GM11168 (cell line): Measurements from ENCODE around the gene SYT8.

Source experiments
- in situ Hi-C: fragments of 300-500 bp; cut with MboI; formaldehyde crosslinking; loops from one replicate; pipeline ENCODE4 v1.12.0; 2022; ENCODE audit warnings: low sequenced_read_pairs; ENCODE audit not compliant: unreplicated experiment

The SYT8 gene

DNA sequence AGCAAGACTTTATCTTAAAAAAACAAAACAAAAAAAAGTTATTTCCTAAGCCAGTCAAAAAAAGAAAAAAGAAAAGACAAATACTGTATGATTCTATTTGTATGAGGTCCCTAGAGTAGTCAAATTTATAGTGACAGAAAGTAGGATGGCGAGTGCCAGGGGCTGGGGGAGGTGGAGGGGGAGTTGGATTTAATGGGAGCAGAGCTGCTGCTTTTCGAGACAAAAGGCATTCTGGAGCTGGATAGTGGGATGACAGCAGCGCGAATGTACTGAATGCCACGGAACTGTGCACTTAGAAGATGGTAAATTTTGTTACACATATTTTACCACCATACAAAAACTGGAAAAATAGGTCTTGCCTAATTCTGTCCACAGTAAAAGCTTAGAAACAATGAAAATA lies 17.8 kb upstream of the SYT8 start:
- in situ Hi-C loops = no loop called here

DNA sequence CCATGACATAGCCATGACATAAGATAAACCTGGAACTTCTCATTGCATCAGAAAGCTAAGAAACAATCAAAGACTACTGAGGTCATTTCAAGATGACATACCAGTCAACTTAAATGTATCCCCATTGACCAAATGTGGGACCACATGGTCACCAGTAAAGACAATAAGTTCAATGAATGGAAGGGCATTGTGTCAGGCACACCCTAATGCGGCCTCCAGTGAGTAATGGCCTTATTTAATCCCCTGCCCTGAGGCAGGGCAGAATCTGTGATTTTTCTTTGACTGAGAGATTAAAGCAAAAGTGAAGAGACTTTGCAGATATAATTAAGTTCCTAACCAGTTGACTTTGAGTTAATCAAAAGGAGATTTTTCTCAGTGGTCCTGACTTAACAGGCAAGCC lies 17.3 kb upstream of the SYT8 start:
- in situ Hi-C loops = no loop called here

DNA sequence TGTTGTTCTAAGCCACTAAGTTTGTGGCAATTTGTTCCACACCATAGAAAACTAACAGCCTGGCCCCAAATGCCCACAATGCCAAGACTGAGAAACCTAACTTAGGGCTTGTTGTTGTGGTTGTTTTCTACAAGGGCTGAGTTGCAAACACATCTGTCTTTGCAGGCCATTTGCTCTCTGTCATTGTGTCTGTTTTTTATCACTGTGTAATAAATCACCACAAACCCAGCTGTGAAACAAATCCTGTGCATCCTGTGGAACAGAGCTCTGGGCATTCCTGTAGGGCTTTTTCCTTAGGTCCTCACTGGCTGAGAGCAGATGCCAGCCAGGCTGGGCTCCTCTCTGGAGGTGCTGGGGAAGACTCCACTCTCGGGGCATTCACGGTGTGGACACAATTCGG lies 15.7 kb upstream of the SYT8 start:
- in situ Hi-C loops = no loop called here

GRCh38 chr11:1820463-1821325 lies 14.1 kb upstream of the SYT8 start:
- in situ Hi-C loops = no loop called here

GRCh38 chr11:1821562-1821961 lies 13.2 kb upstream of the SYT8 start:
- in situ Hi-C loops = no loop called here

DNA sequence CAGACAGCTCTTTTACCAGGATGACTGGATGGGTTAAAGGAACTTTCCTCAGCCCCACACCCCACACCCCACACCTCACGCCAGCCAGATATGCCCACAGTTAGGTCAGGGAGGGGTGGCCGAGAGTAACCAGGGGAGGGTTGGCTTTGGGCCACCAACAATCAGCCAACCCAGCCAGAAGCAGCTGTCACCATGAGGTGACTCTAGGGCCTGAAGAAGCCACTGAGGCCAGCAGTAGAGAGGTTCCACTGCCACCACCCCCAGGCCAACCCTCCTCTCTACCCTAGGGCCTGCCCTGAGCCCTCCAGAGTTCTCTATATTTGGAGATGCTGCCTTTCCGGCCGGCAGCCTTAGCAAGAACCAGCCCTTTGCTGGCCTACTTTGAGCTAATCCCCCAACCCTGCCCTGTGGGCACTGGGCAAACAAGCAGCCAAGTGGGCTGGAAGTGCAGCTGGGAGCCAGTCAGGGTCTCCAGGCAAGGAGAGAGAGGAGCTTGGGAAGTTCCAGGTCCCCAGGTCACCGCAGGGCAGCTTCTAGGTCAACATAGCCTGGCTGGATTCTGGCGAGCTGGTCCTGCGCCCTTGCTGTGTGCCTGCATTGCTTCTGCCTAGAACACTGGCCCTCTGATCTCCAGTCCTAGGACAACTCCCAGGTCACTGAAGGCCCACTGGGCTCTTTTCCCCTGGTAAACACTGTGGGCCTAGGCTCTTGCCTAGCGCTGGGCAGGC lies 12.0 kb upstream of the SYT8 start:
- in situ Hi-C loops = no loop called here

GRCh38 chr11:1823376-1824220 lies 11.2 kb upstream of the SYT8 start:
- in situ Hi-C loops = no loop called here

DNA sequence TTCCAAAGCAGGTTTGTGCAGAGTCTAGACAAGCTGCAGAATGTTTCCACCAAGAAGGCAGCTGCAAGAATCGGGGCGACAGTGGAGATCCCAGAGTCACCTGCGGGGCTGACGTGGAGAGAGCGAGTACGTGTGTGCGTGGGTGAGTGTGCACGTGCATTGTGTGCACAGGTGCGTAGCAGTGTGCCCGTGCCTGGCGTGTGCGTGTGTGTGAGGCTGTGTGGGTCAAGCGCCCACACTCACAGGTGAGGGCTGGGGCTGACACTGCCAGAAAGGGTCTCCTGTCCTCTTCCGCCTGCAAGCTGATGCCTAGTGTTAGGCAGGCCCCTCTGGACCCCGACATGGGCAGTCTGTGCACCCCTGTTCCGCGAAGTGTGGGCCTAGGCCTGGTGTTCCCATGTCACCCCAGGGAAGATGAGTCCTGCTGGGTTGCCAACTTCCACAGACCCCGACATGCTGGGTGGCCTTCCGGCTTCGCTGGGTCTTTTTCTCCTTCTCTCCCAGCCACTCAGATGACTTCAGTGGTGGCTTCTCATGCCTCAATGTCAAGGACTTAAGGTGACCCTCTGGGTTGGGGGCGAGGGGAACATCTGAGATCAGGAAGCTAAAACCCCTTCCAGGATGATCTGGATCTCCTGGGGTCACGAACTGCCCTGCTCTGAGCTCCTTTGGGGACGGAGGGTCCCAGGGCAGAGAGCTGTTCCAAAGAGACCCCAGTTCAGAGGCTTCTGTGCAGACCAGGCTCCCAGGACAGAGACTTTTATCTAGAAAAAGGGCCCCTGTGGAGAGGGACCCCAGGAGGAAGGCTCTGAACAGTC lies 10.4 kb upstream of the SYT8 start:
- in situ Hi-C loops = no loop called here

GRCh38 chr11:1825039-1825740 lies 9.6 kb upstream of the SYT8 start:
- in situ Hi-C loops = no loop called here

DNA sequence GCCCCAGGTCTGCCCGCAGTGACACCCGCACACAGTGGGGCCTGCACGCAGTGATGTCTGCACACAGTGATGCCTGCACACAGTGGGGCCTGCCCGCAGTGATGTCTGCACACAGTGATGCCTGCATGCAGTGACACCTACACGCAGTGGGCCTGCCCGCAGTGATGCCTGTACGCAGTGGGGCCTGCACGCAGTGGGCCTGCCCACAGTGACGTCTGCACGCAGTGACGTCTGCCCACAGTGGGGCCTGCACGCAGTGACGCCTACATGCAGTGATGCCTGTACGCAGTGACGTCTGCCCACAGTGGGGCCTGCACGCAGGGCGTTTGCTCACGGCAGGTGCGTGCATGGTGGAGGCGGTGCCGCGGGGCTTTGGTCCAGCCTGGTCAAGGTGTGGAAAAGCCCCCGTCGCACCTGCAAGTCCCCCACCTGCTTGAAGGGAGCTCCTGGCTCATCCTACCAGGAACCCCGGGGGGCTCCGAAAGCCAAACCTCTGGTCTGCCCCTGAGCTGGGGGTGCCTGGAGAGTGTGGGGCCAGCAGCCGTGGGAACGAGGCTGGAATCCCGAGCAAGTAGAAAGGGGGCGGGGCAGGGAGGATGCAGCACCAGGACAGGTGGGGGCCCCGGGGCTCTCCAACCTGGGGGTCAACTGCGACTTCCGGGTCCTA lies 8.9 kb upstream of the SYT8 start:
- in situ Hi-C loops = no loop called here

GRCh38 chr11:1826552-1827094 lies 8.2 kb upstream of the SYT8 start:
- in situ Hi-C loops = no loop called here

- in situ Hi-C loops = no loop called here
Measured at GRCh38 chr11:1827095-1827813, 7.5 kb upstream of the SYT8 start.

- in situ Hi-C loops = no loop called here
Measured at GRCh38 chr11:1827931-1828330, 6.9 kb upstream of the SYT8 start.

GRCh38 chr11:1828542-1828941 lies 6.2 kb upstream of the SYT8 start:
- in situ Hi-C loops = no loop called here

DNA sequence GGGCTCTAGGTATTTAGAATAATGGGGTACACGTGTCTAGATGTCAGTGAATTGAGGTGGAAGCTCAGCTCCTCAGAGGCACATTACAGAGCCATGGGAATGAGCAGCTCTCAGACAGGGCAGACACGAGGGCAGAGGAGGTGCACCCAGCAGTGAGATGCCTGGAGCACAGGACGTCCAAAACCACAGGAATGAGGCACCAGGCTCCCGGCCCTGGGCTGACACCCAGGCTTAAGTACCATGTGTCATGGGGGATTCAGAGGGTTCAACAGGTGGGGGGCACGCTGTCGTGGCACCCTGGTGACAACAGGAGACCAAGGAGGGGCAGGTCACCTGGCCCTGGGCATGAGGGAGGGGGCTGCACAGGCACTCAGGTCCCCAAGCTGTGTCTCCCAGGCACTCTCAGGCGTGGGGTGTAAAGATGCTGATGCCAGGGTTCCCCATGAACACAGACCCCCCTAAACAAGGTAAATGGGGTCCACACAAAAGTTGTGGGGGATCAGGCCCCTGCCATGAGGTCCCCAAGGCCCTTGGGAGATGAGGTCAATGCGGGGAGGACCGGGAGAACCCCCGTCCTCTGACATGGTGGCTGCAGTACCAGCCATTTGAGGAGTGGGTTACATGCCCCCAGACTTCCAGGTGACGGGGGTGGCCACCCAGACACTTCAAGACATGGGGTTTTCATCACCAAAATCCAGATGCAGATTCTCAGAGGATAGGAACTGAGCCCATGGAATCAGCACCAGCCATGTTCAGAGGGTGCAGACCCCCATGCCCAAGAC lies 5.6 kb upstream of the SYT8 start:
- in situ Hi-C loops = no loop called here

- in situ Hi-C loops = no loop called here
Measured at GRCh38 chr11:1830004-1830321, 4.8 kb upstream of the SYT8 start.
